ENCODE measurements around the gene PALM.

The PALM gene

DNA sequence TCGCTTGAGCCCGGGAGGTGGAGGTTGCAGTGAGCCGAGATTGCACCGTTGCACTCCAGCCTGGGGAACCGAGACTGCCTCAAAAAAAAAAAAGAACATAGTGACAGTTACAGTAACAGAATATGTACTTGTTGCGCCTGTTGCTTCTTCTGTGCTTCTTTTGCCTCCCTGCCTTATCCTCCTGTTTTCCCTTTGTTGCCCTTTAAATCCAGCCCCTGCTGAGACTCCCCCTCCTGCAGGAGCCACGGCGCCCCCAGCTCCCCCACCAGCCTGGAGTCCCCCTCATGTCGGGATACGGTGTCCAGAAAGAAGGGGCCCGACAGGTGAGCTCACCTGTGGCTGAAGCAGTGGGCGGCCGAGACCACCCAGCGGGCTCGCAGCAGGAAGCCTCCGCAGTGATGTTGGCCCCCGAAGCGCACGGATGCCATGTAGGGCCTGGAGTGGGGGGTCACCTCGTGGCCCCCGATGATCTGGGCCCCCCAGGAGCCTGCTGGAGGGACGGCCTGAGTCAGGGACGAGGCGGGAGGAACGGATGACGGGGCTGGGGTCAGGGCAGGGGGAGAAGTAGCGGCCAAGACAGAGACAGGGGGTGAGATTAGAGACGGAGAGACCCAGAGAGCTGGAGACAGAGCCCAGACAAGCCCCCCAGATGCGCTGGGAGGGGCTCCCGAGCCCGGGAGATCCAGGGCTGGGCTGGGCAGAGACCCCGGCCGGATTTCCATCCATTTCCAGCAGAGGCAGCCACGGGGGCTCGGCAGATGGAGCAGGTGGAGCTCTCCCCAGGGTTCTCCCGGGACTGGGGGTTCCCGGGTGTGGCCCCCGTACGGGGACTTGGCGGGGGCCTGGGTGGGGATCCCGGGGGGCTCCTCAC is 14.0 kb upstream of the PALM start:
- TF ChIP-seq TAF1 (IDR thresholded peaks at IDR 0.05; ENCODE audit: borderline replicate concordance, insufficient read depth, low read length) (no peak), FOXP2 (optimal IDR thresholded peaks at IDR 0.05; ENCODE audit: borderline replicate concordance, extremely low read depth, extremely low read length, insufficient read depth) (no peak), POLR2AphosphoS5 (IDR thresholded peaks at IDR 0.05; ENCODE audit: low read depth, low read length) (no peak), SIN3A (IDR thresholded peaks at IDR 0.05; ENCODE audit: borderline replicate concordance, insufficient read depth, low read length) (no peak)
- TF ChIP-seq, protein P1, sequence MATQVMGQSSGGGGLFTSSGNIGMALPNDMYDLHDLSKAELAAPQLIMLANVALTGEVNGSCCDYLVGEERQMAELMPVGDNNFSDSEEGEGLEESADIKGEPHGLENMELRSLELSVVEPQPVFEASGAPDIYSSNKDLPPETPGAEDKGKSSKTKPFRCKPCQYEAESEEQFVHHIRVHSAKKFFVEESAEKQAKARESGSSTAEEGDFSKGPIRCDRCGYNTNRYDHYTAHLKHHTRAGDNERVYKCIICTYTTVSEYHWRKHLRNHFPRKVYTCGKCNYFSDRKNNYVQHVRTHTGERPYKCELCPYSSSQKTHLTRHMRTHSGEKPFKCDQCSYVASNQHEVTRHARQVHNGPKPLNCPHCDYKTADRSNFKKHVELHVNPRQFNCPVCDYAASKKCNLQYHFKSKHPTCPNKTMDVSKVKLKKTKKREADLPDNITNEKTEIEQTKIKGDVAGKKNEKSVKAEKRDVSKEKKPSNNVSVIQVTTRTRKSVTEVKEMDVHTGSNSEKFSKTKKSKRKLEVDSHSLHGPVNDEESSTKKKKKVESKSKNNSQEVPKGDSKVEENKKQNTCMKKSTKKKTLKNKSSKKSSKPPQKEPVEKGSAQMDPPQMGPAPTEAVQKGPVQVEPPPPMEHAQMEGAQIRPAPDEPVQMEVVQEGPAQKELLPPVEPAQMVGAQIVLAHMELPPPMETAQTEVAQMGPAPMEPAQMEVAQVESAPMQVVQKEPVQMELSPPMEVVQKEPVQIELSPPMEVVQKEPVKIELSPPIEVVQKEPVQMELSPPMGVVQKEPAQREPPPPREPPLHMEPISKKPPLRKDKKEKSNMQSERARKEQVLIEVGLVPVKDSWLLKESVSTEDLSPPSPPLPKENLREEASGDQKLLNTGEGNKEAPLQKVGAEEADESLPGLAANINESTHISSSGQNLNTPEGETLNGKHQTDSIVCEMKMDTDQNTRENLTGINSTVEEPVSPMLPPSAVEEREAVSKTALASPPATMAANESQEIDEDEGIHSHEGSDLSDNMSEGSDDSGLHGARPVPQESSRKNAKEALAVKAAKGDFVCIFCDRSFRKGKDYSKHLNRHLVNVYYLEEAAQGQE (IDR thresholded peaks at IDR 0.05; ENCODE audit: insufficient read depth in 1 of 2, low read depth in 2 of 2, low read length in 2 of 2) = no peak

DNA sequence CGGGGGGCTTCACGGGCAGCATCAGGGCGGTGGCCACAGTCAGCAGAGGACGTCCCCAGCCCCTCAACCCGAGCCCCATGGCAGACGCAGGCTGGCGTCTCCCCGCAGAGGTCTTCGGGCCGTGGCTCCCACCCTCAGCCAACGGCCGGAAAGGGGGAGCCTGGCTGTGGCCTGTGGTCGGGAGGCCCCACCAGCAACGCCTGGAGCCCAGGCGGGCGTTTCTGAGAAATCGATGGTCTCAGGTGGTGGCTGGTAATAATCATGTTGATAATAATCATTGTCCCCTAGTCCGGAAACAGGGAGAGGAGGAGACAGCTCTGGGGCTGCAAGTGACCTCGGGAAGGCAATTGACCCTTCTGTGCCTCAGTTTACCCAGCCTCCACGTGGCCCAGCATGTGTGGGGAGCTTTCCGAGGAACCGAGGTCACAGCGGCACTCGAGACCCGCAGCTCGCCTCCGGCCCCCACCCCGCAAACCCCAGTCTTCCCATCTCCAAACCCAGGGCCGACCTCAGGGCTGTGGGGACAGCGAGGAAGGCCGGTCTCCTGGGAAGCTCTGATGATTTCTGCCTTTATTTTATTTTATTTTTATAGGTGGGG is 13.3 kb upstream of the PALM start, which contains the start of gene PRSS57:
TSS of gene PRSS57 (minus strand) at position 101 of the 598 bp plus-strand sequence. CDS start at position 79, 22 bp downstream.
- TF ChIP-seq POLR2AphosphoS5 (IDR thresholded peaks at IDR 0.05; ENCODE audit: low read depth, low read length) = no peak
- TF ChIP-seq, protein P1 (IDR thresholded peaks at IDR 0.05; ENCODE audit: insufficient read depth in 1 of 2, low read depth in 2 of 2, low read length in 2 of 2) = no peak
- TF ChIP-seq FOXP2 (optimal IDR thresholded peaks at IDR 0.05; ENCODE audit: borderline replicate concordance, extremely low read depth, extremely low read length, insufficient read depth) = no peak
- TF ChIP-seq SIN3A (IDR thresholded peaks at IDR 0.05; ENCODE audit: borderline replicate concordance, insufficient read depth, low read length) = no peak
- TF ChIP-seq TAF1 (IDR thresholded peaks at IDR 0.05; ENCODE audit: borderline replicate concordance, insufficient read depth, low read length) = no peak

DNA sequence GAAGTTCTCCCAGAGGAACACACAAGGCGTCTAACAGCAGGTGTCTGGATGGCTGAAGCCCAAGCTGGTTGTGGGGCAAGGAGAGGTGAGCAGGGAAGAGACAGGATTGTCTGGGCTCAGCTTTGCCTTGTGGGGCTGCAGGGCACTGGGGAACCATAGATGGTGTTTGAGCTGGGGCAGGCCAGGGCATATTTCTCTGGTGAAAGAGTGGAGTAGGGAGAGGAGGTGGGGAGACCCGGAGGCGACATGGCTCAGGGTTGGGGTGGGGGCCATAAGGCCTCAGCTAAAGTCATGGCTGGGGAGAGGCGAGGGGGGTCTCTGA is 5.4 kb upstream of the PALM start:
- no peak for TF ChIP-seq TAF1 (IDR thresholded peaks at IDR 0.05; ENCODE audit: borderline replicate concordance, insufficient read depth, low read length)
- TF ChIP-seq, protein P1 (IDR thresholded peaks at IDR 0.05; ENCODE audit: insufficient read depth in 1 of 2, low read depth in 2 of 2, low read length in 2 of 2) = no peak
- no peak for TF ChIP-seq FOXP2 (optimal IDR thresholded peaks at IDR 0.05; ENCODE audit: borderline replicate concordance, extremely low read depth, extremely low read length, insufficient read depth)
- TF ChIP-seq POLR2AphosphoS5 (IDR thresholded peaks at IDR 0.05; ENCODE audit: low read depth, low read length) = no peak

DNA sequence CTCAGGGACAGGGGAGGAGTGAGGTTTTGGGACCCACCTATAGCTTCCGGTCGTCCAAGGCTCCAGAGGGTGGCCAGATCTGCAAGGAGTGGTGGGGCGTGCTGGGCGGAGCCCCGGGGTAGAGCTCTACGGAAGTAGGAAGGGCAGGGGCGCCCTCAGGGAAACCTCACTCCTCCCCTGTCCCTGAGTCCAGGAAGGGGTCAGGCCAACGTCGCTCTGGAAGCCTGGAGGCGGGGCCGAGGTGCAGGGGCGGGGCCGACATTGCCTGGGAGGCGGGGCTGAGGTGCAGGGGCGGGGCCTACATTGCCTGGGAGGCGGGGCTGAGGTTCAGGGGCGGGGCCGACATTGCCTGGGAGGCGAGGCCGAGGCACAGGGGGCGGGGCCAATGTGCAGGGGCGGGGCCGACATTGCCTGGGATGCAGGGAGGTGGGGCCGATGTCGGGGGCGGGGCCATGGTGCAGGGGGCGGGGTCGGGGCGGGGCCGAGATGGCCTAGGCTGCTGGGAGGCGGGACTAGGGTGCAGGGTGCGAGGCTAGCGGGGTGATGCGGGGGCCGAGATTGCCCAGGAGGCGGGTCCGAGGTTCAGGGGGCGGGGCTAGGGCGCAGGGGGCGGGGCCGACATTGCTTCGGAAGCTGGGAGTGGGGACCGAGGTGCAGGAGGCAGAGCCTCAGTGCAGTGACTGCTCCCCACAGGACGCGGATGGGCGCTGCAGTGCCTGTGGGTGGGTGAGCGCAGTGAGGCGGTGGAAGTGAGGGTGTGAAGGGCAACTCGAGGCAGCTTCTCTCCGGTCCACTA is 4.9 kb upstream of the PALM start:
- no peak for TF ChIP-seq SIN3A (IDR thresholded peaks at IDR 0.05; ENCODE audit: borderline replicate concordance, insufficient read depth, low read length)
- no peak for TF ChIP-seq FOXP2 (optimal IDR thresholded peaks at IDR 0.05; ENCODE audit: borderline replicate concordance, extremely low read depth, extremely low read length, insufficient read depth)
- TF ChIP-seq, protein P1 (IDR thresholded peaks at IDR 0.05; ENCODE audit: insufficient read depth in 1 of 2, low read depth in 2 of 2, low read length in 2 of 2) = no peak
- no peak for TF ChIP-seq TAF1 (IDR thresholded peaks at IDR 0.05; ENCODE audit: borderline replicate concordance, insufficient read depth, low read length)
- no peak for TF ChIP-seq POLR2AphosphoS5 (IDR thresholded peaks at IDR 0.05; ENCODE audit: low read depth, low read length)

All from PFSK-1 (cell line).